Breast epithelium (tissue), 4 donors: Measurements from ENCODE around the gene ELMO1. TPM values are rescaled to one million over a fixed set of nuclear protein-coding genes. Genes with fewer than 3 reads are reported as not detected.

Experiments
- DNase-seq, 2 donors: peaks; one replicate each; pipeline ENCODE4 v3.0.0-alpha.2; 2019; ENCODE audit warnings: low spot score in 2 of 2
- H3K27ac ChIP-seq, 2 donors: fragments of 200-600 bp; sonication (generic) in 1 of 2; one replicate each; pipeline ENCODE4 v1.5.1; 2016 to 2019; ENCODE audit warnings: mild to moderate bottlenecking in 1 of 2
- H3K27me3 ChIP-seq, 2 donors: fragments of 200-600 bp; sonication (generic) in 1 of 2; one replicate each; pipeline versions ENCODE4 v1.5.1 to v1.6.0; 2017 to 2019; ENCODE audit warnings: control low read depth in 1 of 2, mild to moderate bottlenecking in 1 of 2
- H3K36me3 ChIP-seq: fragments of 200-600 bp; one replicate; pipeline ENCODE4 v1.5.1; 2019
- H3K4me1 ChIP-seq, 2 donors: fragments of 200-600 bp; sonication (generic); one replicate each; pipeline ENCODE4 v1.5.1; 2016 to 2019; ENCODE audit warnings: control low read depth in 1 of 2
- H3K4me3 ChIP-seq, 3 donors: fragments of 200-600 bp; sonication (generic); 1 replicate in 2 of 3; 2 replicates in 1 of 3; pipeline ENCODE4 v1.5.1; 2016 to 2019; ENCODE audit warnings: mild to moderate bottlenecking in 3 of 3, moderate library complexity in 2 of 3
- H3K9me3 ChIP-seq, 2 donors: fragments of 200-600 bp; sonication (generic) in 1 of 2; one replicate each; pipeline ENCODE4 v1.5.1; 2016 to 2019; ENCODE audit warnings: control low read depth in 1 of 2
- POLR2A ChIP-seq: fragments of 450-650 bp; IDR thresholded peaks from one replicate; pipeline ENCODE4 v1.6.1; 2016; ENCODE audit warnings: antibody characterized with exemption, mild to moderate bottlenecking, moderate library complexity
- POLR2AphosphoS5 ChIP-seq, 3 donors: sonication (generic); formaldehyde crosslinking; IDR thresholded peaks; one replicate each; pipeline ENCODE4 v1.6.1; 2017; ENCODE audit warnings: antibody characterized with exemption in 3 of 3
- intact Hi-C: fragments of 100-400 bp; cut with DNase I; formaldehyde crosslinking; loops from one replicate; pipeline ENCODE4 v1.15.1; 2023; ENCODE audit warnings: low total_unique reads
- total RNA-seq, 3 donors: library from RNA; depleted of rRNA; stranded (reverse); fragments of >200 nt; gene quantifications; one replicate each; pipeline ENCODE4 v1.1.0, GENCODE V29; 2016
- TF ChIP-seq, protein P1 (sequence below), 3 donors: fragments of 450-650 bp; IDR thresholded peaks; one replicate each; pipeline ENCODE4 v1.5.1; 2016 to 2017; ENCODE audit warnings: antibody characterized with exemption in 3 of 3, mild to moderate bottlenecking in 3 of 3, moderate library complexity in 3 of 3

The ELMO1 gene
- total RNA-seq, 3 donors from 2014 or later = 49.5 to 110 (median 66.9) TPM

DNA sequence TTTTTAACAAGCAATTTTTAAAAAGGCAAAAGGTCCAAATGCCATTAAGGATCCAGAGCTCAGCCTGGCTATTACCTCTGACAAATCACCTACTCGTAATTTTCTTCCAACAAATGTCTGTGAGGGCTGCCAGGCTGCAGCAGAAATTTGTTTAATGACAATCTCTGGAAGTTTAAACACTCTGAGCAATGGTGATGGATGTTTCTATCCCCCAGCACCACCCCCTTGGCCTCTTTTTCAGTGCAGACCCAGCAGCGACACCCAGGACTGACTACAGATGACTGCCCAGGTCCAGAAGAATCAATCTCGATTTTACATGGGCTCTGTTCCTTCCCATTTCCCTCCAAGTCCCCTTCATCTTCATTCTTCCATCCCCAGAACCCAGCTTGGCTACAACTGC is 523.0 kb downstream of the ELMO1 start:
- no peaks in the 10 kb centered on the region for H3K27me3 ChIP-seq
- intact Hi-C loops = no loop called here
- no peaks in the 10 kb centered on the region for H3K36me3 ChIP-seq
- no peak overlapping the region for H3K27ac ChIP-seq
- TF ChIP-seq, protein P1, sequence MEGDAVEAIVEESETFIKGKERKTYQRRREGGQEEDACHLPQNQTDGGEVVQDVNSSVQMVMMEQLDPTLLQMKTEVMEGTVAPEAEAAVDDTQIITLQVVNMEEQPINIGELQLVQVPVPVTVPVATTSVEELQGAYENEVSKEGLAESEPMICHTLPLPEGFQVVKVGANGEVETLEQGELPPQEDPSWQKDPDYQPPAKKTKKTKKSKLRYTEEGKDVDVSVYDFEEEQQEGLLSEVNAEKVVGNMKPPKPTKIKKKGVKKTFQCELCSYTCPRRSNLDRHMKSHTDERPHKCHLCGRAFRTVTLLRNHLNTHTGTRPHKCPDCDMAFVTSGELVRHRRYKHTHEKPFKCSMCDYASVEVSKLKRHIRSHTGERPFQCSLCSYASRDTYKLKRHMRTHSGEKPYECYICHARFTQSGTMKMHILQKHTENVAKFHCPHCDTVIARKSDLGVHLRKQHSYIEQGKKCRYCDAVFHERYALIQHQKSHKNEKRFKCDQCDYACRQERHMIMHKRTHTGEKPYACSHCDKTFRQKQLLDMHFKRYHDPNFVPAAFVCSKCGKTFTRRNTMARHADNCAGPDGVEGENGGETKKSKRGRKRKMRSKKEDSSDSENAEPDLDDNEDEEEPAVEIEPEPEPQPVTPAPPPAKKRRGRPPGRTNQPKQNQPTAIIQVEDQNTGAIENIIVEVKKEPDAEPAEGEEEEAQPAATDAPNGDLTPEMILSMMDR (IDR thresholded peaks at IDR 0.05) = no peak
- TF ChIP-seq POLR2AphosphoS5 (IDR thresholded peaks at IDR 0.05) = no peak
- TF ChIP-seq POLR2A = no peak
- no peak for DNase-seq
- H3K9me3 ChIP-seq = no peaks in the 10 kb centered on the region
- no peaks in the 10 kb centered on the region for H3K4me1 ChIP-seq
- H3K4me3 ChIP-seq = no peak overlapping the region

DNA sequence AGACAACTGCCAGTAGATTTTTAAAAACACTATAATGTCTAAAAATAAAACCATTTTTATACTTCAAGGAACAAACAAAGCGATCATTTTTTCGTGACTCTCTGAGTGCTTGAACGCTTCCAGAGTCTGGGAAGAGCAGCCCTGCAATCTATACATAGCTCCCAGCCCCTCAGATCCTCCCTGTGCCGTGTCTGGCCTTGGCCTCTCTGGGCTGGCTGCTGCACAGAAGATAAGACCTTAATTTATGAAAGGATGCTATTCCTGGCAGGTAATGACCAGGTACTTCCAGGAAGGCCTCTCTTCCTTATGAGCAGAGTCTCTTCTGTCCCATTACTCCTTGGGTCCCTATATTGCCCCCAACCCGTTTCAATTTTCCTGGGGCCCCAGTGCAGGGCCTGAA is 523.5 kb downstream of the ELMO1 start:
- TF ChIP-seq POLR2AphosphoS5 (IDR thresholded peaks at IDR 0.05) = no peak
- no peaks in the 10 kb centered on the region for H3K4me1 ChIP-seq
- H3K27ac ChIP-seq = no peak overlapping the region
- intact Hi-C loops = no loop called here
- no peaks in the 10 kb centered on the region for H3K9me3 ChIP-seq
- no peak overlapping the region for H3K4me3 ChIP-seq
- H3K27me3 ChIP-seq = no peaks in the 10 kb centered on the region
- H3K36me3 ChIP-seq = no peaks in the 10 kb centered on the region
- DNase-seq = no peak

DNA sequence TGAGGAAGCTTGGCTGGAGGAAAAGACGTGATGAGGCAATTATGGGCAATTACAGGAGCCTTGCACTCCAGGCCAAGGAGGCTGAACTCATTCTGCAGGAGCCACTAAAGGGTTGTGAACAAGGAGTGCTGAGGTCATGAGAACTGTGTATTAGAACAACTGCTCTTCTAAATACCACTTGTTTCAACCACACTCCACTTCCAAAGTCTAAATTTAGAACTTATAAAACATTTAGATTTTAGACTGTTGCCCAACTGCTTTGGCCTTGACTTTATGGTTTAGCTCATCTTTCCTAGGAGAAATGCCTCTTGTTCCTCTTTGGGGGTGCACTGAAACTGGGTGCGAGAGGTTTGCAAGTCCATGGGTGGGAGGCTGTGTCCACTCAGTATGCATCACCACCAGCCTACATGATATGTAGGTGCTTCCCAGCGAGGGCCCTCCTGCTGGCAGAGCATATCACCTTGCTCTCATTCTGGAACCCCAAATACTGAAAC is 524.7 kb downstream of the ELMO1 start:
- H3K4me3 ChIP-seq = no peak overlapping the region
- H3K9me3 ChIP-seq = no peaks in the 10 kb centered on the region
- DNase-seq = no peak
- no peaks in the 10 kb centered on the region for H3K4me1 ChIP-seq
- H3K36me3 ChIP-seq = no peaks in the 10 kb centered on the region
- H3K27me3 ChIP-seq = no peaks in the 10 kb centered on the region
- TF ChIP-seq, protein P1 (IDR thresholded peaks at IDR 0.05) = no peak
- no peak for TF ChIP-seq POLR2AphosphoS5 (IDR thresholded peaks at IDR 0.05)
- no peak for TF ChIP-seq POLR2A
- intact Hi-C loops = no loop called here
- no peak overlapping the region for H3K27ac ChIP-seq

DNA sequence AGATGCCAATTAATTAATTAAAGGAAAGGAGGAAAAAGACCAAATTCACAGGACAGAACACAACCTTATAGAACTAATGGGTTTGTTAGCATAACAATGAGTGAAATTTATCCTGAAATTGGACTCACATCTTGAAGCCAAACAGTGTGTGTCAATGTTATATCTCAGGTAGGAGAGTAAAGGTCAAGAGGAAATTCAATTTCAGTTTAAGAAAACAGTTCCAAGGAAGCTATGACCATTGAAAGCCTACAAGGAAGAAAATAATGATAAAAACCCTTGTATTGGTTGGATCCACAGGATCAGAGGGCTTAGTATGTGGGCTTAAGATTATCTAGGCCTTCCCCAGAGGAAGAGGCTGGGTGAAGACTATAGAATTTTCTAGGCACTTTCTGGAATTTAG is 525.5 kb downstream of the ELMO1 start:
- Histone ChIP-seq H3K4me1 (no peaks in the 10 kb centered on the region), H3K9me3 (no peaks in the 10 kb centered on the region), H3K36me3 (no peaks in the 10 kb centered on the region), H3K4me3 (no peak overlapping the region), H3K27ac (no peak overlapping the region), H3K27me3 (no peaks in the 10 kb centered on the region)
- DNase-seq = no peak
- no peak for TF ChIP-seq POLR2AphosphoS5 (IDR thresholded peaks at IDR 0.05)
- TF ChIP-seq, protein P1 (IDR thresholded peaks at IDR 0.05) = no peak
- no peak for TF ChIP-seq POLR2A
- intact Hi-C loops = no loop called here

DNA sequence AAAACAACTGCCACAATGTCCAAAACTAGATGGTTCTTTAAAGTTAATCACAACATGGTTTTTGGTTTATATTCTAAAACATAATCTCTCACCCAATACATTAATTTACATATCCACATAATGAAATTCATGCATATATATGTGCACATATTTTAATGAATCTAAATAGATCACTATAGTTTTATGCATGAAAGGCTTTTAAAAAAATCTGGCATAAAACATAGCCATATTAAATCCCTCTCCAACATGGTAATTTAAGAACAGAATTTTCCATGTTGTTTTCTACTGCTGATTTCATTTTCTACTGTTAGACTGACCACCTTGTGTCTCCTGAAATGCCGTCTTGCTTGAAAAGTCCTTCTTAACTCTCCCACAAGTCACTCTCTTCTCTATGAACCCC is 528.2 kb downstream of the ELMO1 start:
- Histone ChIP-seq H3K27ac (no peak overlapping the region), H3K27me3 (no peaks in the 10 kb centered on the region), H3K4me1 (no peaks in the 10 kb centered on the region), H3K4me3 (no peak overlapping the region), H3K9me3 (no peaks in the 10 kb centered on the region), H3K36me3 (no peaks in the 10 kb centered on the region)
- intact Hi-C loops = no loop called here
- TF ChIP-seq, protein P1 (IDR thresholded peaks at IDR 0.05) = no peak
- TF ChIP-seq POLR2A (no peak), POLR2AphosphoS5 (IDR thresholded peaks at IDR 0.05) (no peak)
- DNase-seq = no peak

DNA sequence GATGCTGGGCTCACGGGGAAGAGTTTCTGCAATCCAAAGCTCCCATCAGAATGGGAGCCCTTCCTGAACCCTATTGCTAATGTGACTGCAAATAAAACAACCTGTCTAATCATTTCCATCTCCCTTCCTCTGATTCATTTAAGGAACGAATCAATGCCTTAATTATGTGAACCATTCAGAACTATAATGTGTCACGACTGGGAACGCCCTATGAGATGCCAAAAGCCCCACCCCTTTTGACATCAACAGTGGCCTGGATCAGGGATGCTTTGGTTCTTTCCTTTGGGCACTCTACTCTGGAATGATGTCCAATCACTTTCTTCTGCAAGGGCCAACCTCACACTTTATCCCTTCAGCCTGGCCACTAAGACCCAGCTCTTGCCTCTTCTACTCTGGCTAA is 528.9 kb downstream of the ELMO1 start:
- no peaks in the 10 kb centered on the region for H3K9me3 ChIP-seq
- no peaks in the 10 kb centered on the region for H3K4me1 ChIP-seq
- H3K27ac ChIP-seq = no peak overlapping the region
- H3K4me3 ChIP-seq = no peak overlapping the region
- no peak for DNase-seq
- TF ChIP-seq POLR2A = no peak
- H3K27me3 ChIP-seq = no peaks in the 10 kb centered on the region
- intact Hi-C loops = no loop called here
- no peaks in the 10 kb centered on the region for H3K36me3 ChIP-seq
